ENCODE results near the gene KIF26A.

The KIF26A gene

GRCh38 chr14:104195878-104196277 lies 57.5 kb downstream of the KIF26A start:
- TF ChIP-seq TAF1 (IDR thresholded peaks at IDR 0.05; ENCODE audit: low read depth) = no peak
- TF ChIP-seq TEAD4 (IDR thresholded peaks at IDR 0.05) = no peak

- no peak for TF ChIP-seq FOXM1 (IDR thresholded peaks at IDR 0.05; ENCODE audit: borderline replicate concordance, low read depth)
- TF ChIP-seq TCF12 (IDR thresholded peaks at IDR 0.05; ENCODE audit: low read depth) = no peak
- TF ChIP-seq EP300 (IDR thresholded peaks at IDR 0.05; ENCODE audit: borderline replicate concordance) = no peak
- no peak for TF ChIP-seq RAD21 (IDR thresholded peaks at IDR 0.05; ENCODE audit: low read depth)
- TF ChIP-seq ZBTB7A (IDR thresholded peaks at IDR 0.05; ENCODE audit: low read depth) = no peak
- no peak for TF ChIP-seq MAX (IDR thresholded peaks at IDR 0.05)
- TF ChIP-seq NFIC (IDR thresholded peaks at IDR 0.05) = no peak
- TF ChIP-seq CEBPB (IDR thresholded peaks at IDR 0.05) = no peak
- no peak for TF ChIP-seq TAF1 (IDR thresholded peaks at IDR 0.05; ENCODE audit: low read depth)
- TF ChIP-seq USF1 (IDR thresholded peaks at IDR 0.05) = no peak
- no peak for TF ChIP-seq TEAD4 (IDR thresholded peaks at IDR 0.05)
- no peak for TF ChIP-seq REST (IDR thresholded peaks at IDR 0.05; ENCODE audit: low read depth)
These were observed 58.2 kb downstream of the KIF26A start for GRCh38 chr14:104196461-104197140.

GRCh38 chr14:104197449-104198247 lies 59.3 kb downstream of the KIF26A start:
- no peak for TF ChIP-seq CREB1 (IDR thresholded peaks at IDR 0.05; ENCODE audit: low read depth)
- no peak for TF ChIP-seq ZBTB7A (IDR thresholded peaks at IDR 0.05; ENCODE audit: low read depth)
- TF ChIP-seq YY1 (IDR thresholded peaks at IDR 0.05; ENCODE audit: low read depth) = no peak
- TF ChIP-seq FOXM1 (IDR thresholded peaks at IDR 0.05; ENCODE audit: borderline replicate concordance, low read depth) = no peak
- no peak for TF ChIP-seq TEAD4 (IDR thresholded peaks at IDR 0.05)
- no peak for TF ChIP-seq REST (IDR thresholded peaks at IDR 0.05; ENCODE audit: low read depth)
- no peak for TF ChIP-seq CEBPB (IDR thresholded peaks at IDR 0.05)

GRCh38 chr14:104199266-104199895 lies 61.0 kb downstream of the KIF26A start:
- no peak for TF ChIP-seq YY1 (IDR thresholded peaks at IDR 0.05; ENCODE audit: low read depth)
- no peak for TF ChIP-seq MAX (IDR thresholded peaks at IDR 0.05)
- no peak for TF ChIP-seq EP300 (IDR thresholded peaks at IDR 0.05; ENCODE audit: borderline replicate concordance)
- no peak for TF ChIP-seq REST (IDR thresholded peaks at IDR 0.05; ENCODE audit: low read depth)
- TF ChIP-seq EGR1 (IDR thresholded peaks at IDR 0.05) = no peak
- no peak for TF ChIP-seq CREB1 (IDR thresholded peaks at IDR 0.05; ENCODE audit: low read depth)
- no peak for TF ChIP-seq NFIC (IDR thresholded peaks at IDR 0.05)
- no peak for TF ChIP-seq CEBPB (IDR thresholded peaks at IDR 0.05)
- no peak for TF ChIP-seq TEAD4 (IDR thresholded peaks at IDR 0.05)
- no peak for TF ChIP-seq TAF1 (IDR thresholded peaks at IDR 0.05; ENCODE audit: low read depth)
- TF ChIP-seq RAD21 (IDR thresholded peaks at IDR 0.05; ENCODE audit: low read depth) = no peak
- TF ChIP-seq ZBTB7A (IDR thresholded peaks at IDR 0.05; ENCODE audit: low read depth) = no peak
- no peak for TF ChIP-seq FOXM1 (IDR thresholded peaks at IDR 0.05; ENCODE audit: borderline replicate concordance, low read depth)
- no peak for TF ChIP-seq TCF12 (IDR thresholded peaks at IDR 0.05; ENCODE audit: low read depth)
- TF ChIP-seq USF1 (IDR thresholded peaks at IDR 0.05) = no peak

All from Ishikawa (cell line).